DMS114 treated with DMSO at 0.1 percent for 48 hours (cell line): ENCODE data around the gene RIOK2.
"Not testable (repeated sequence)": the region's sequence is repeated elsewhere in the genome, so short reads cannot be mapped to it uniquely, and the experiment has no call there.

Source experiments
- DNase-seq: peaks from one replicate; lab custom pipeline; 2025; ENCODE audit not compliant: unreplicated experiment; lab: John Stamatoyannopoulos, UW

The RIOK2 gene

GRCh38 chr5:97171703-97172102 lies 11.3 kb downstream of the RIOK2 start:
- DNase-seq, result no peak

DNA sequence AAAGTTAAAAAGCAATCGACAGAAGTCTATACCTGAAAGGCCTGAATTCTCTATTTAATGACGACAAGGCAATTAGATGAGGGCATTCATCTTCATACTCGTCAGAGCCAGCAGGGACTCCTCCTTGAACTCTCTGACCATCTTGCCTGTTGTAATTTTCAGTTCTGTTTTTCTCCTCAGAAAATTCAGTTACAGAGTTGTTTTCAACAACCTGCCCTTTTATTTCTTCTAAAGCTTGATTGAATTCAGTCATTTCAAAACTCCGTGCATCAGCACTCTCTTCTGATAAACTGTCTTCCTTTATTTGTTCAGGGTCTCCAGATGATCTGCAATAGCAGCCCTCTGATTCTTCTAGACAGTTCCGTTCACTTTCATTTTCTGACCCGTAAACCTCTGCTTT lies 15.6 kb downstream of the RIOK2 start:
- no peak for DNase-seq

DNA sequence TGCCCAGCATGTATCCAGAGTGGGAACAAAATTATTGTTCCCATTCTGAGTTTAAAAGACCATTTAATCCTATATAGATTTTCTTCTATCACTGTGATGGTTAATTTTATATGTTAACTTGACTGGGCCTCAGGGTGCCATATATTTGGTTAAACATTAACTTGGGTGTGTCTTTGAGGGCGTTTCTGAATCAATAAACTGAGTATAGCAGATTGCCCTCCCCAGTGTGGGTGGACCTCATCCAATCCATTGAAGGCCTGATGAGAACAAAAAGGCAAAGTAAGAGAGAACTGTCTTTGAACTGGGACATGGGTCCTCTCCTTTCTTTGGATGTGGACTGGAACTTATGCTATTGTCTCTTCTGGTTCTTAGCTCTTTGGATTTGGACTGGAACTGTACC lies 17.3 kb downstream of the RIOK2 start:
- DNase-seq, result no peak

DNA sequence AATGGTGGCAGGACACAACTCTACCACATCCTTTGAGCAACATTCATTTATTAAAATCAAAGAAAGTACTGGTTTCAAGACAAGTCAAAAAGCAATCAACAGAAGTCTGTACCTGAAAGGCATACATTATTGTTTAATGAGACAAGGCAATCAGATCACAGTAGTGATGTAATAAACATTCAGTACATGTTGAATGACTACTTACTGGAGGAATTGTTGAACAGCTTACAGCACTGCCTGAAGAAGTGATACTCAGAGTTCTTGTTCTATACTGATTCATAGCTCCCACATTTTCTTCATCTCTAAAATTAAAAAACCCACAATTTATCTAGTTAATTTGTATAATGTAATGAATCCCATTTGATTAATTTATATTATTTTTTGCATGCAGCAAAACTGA lies 18.2 kb downstream of the RIOK2 start:
- DNase-seq, result no peak

DNA sequence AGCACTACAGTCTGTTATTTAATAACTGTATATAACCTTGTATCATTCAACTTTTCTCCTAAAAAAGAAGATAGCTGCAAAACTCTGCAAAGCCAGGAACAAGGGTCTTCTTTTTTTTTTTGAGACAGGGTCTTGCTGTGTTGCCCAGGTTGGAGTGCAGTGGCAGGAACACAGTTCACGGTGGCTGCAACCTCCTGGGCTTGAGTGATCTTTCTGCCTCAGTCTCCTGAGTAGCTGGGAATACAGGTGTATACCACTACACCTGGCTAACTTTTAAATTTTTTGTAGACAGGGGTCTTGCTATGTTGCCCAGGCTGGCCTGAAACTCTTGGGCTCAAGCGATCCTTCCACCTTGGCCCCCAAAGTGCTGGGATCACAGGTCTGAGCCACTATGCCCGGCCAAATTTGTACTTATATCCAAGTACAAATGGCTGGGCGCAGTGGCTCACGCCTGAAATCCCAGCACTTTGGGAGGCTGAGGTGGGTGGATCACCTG lies 19.2 kb downstream of the RIOK2 start:
- DNase-seq, result no peak

DNA sequence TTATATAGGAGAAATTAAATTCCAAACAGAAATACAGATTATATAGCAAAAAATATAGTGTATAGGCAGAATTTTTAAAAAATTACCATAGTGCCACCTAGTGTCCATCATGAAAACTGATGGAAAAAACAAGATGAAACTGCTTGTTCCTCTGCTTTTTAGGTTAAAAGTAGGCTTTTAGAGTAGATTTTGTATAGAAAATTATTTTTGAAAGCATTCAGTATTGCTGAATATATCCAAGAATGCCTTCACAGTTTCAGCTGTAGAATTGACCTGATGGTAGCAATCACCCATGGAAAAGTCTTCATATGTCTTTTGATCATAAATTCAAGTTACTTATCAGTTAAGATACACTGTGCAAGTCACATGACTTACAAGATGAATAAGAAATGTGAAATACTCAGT lies 19.7 kb downstream of the RIOK2 start:
- DNase-seq, result peak; percentile 44

DNA sequence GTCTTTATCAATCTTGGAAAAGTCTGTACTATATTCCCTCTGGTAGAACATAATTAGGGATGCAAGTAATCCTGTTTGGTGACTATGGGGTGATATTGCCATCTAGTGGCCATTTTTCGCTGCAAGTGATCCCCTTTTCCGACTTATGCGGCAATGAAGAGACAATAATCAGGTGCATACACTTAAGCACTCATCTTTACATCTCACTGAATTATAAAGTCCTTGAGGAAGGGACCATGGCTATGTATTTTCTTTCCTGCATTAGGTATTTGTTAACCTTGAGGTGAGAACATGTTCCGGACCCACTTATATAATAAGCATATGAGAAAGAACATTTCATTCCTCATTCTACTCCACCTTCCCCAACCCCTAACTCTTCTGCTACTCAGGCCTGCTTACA lies 21.0 kb downstream of the RIOK2 start:
- DNase-seq, result peak; percentile 69

DNA sequence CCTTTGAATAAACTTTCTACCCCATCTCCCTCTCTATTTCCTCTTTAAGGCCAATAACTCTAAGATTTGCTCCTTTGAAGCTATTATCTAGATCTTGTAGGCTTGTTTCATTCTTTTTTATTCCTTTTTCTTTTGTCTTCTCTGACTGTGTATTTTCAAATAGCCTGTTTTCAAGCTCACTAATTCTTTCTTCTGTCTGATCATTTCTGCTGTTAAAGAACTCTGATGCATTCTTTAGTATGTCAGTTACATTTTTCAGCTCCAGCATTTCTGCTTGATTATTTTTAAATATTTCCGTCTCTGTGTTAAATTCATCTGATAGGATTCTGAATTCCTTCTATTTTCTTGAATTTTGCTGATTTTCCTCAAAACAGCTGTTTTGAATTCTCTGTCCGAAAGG lies 25.4 kb downstream of the RIOK2 start:
- DNase-seq, result no peak

GRCh38 chr5:97151370-97151769 lies 31.7 kb downstream of the RIOK2 start:
- no peak for DNase-seq

GRCh38 chr5:97150401-97150800 lies 32.6 kb downstream of the RIOK2 start:
- DNase-seq, result no peak

GRCh38 chr5:97149709-97150108 lies 33.3 kb downstream of the RIOK2 start:
- DNase-seq, result no peak

GRCh38 chr5:97148288-97148687 lies 34.8 kb downstream of the RIOK2 start:
- DNase-seq, result no peak

DNA sequence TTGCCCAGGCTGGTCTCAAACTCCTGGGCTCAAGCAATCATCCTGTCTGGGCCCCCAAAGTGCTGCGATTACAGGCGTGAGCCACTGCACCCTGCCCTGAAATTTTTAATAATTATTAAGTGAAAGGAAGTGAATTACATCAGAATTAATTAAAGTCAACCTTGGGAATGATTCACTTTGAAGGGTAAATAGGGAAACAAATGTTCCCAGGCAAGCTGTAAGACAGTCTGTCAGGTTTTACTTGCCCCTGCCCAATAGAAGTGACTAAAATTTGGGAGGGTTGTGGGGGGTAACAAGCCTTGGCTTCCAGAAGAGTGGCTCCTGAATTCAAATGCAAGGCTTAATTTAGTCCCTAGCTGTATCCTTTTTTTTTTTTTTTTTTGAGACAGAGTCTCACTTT lies 39.3 kb downstream of the RIOK2 start:
- no peak for DNase-seq

GRCh38 chr5:97142521-97143254 lies 40.4 kb downstream of the RIOK2 start, which contains the start of gene LIX1:
TSS of gene LIX1 (minus strand) at chr5:97142611. CDS start at chr5:97142576, 35 bp downstream.
- peak; percentile 61 for DNase-seq

DNA sequence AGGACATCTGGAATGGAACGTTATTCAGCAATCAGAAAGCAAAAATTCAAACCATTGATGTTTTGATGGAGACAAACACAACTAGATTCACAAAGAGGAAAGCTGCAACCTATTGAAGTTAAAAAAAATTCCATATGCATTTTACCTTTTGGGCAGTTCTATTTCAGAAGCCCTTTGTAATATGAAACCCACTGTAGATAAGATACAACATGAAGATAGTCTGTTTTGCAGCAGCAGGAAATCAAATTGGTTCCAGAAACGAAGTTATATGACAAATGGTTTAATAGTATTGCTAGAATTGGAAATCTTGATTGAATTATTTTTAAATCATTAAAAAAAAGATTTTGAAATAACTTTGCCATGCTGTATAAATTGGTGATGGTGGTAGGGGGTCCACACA lies 41.5 kb downstream of the RIOK2 start:
- DNase-seq, result no peak

DNA sequence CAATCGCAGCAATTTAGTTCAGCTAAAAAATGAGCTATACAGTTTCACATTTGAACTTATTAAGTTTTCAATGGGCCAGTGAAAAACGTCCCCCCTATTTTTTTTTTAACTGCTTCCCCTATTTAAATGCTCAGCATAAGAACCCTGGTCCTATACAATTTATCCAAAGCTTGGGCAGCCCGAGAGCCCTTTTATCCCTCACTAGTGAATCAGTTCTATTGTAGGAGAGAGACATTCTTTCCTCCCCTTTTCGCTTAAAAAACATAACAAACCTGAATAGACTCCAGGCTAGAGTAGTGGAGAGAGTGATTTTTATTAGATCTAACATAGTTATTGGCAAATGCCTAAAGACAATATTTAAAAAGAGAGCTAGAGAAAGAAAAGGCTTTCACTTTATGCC lies 42.0 kb downstream of the RIOK2 start:
- no peak for DNase-seq

DNA sequence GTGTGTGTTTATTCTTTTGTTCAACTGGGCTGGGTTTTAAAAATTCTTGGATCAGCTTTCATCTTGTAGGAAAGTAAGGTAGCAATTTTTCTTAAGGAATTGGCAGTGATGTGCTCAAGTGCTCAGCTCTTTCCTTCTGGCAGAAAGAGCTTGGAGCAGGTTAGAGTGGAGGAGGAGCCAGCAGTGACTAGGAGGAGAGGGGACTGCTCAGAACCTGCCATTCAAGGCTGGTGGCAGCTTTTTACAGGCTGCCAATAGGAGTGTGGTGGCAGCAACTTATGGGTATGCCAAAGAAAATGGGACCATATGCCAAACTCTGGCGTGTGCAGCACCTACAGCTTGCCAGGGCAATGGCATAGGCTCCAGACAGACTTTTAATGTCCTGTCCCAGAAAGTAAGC lies 42.8 kb downstream of the RIOK2 start:
- DNase-seq, result not testable (repeated sequence)

DNA sequence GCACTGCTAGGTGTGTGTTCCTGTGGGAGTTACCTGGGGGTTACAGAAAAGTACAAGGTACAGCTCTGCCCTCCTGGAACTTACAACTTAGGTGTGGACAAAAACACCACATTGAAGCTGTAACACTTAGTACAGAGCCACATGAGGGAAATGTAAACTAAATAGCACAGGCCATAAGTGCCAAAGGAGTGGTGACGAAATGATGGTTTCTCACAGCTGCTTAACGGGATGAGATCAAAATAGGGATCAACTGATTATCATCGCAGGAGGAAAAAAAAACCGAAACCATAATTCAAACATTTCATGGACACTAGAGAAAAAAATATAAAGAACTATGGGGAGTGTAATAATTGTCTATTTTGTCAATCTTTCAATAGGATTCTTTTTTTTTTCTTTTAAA lies 46.6 kb downstream of the RIOK2 start:
- DNase-seq, result no peak

DNA sequence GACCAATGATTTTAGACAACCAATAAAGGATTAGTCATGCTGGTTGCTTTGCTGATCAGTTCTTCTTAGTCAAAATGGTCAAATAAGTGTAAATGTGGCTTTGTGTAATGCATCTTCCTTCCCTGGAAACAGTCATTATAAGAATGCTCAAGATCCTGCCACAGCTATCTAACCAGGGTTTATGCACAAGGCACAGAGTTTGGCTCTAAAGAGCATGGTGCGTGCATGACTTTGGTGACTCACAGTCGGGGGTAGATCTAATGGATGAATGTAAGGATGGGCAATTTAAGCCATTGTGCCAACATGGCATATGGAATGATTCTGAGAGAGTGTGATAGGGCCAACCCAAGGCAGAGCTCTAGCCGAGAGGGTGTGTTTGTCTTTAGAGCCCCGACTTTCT lies 47.2 kb downstream of the RIOK2 start:
- DNase-seq, result no peak

DNA sequence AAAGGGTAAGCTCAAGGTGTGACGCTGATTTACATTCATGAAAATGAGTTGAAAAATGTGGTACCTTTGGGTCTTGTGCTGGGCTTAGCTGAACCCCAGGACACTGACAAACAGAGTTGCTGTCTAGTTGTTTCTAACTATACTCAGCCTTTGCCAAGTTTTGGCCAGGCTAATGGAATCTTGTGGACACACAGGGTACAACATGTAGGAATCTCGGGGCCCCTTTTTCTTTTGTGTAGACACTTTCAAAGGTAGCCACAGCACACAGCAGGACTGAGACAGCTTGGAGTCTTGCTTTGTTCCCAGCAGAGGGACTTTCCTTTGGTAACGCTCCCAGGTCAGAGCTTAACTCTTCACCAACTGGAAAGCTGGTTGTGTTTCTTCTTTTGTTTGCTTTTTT lies 48.4 kb downstream of the RIOK2 start:
- no peak for DNase-seq

DNA sequence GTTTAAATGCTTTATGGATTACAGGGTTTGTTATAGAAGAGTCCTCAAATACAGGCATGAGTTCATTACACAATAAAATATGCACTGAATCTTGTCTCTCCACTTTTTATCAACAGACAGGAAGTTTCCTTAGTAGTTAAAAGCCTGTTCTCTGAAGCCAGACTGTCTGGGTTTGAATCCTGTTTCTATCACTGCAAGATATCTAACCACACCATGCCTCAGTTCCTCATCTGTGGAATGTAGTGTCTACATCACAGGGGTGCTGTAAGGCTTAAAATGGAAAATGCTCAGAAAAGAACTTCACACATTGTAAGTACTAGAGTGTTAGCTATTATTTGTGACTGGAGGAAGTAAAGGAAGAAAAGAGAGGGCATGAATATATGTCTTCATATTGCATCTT lies 49.9 kb downstream of the RIOK2 start:
- no peak for DNase-seq

- no peak for DNase-seq
Measured at GRCh38 chr5:97131921-97132320, 51.1 kb downstream of the RIOK2 start.

GRCh38 chr5:97131139-97131710 lies 51.8 kb downstream of the RIOK2 start:
- DNase-seq, result no peak
